CD4-positive, alpha-beta memory T cell (primary cell): ENCODE results near the gene ACTN3. TPM values are rescaled to one million over a fixed set of nuclear protein-coding genes. Genes with fewer than 3 reads are reported as not detected.

Experiments
- CTCF ChIA-PET: fragments of 350-600 bp; sonication (Branson Sonifier 250); formaldehyde crosslinking; loops from one replicate; lab custom pipeline; 2021; ENCODE audit warnings: inconsistent platforms; ENCODE audit not compliant: partially characterized antibody; lab: Charles Lee
- POLR2A ChIA-PET: fragments of 350-600 bp; sonication (Branson Sonifier 250); formaldehyde crosslinking; loops from one replicate; lab custom pipeline; 2021; ENCODE audit not compliant: partially characterized antibody; lab: Charles Lee
- DNase-seq, 5 donors: peaks; one replicate each; pipeline versions ENCODE4 v3.0.0 to v3.0.0-alpha.2; 2020 to 2022; ENCODE audit warnings: mixed read lengths in 1 of 5
- H3K27ac ChIP-seq: one replicate; pipeline ENCODE4 v1.7.0; 2013; ENCODE audit warnings: low read depth, low read length
- H3K27me3 ChIP-seq: 2 replicates; pipeline ENCODE4 v1.7.0; 2013; ENCODE audit warnings: mild to moderate bottlenecking, low read length, moderate library complexity; ENCODE audit not compliant: insufficient read depth
- H3K36me3 ChIP-seq: 2 replicates; pipeline ENCODE4 v1.7.0; 2013; ENCODE audit warnings: mild to moderate bottlenecking, low read length, moderate library complexity; ENCODE audit not compliant: insufficient read depth
- H3K4me1 ChIP-seq: 2 replicates; pipeline ENCODE4 v1.7.0; 2013; ENCODE audit warnings: mild to moderate bottlenecking, low read length, moderate library complexity; ENCODE audit not compliant: insufficient read depth
- H3K4me3 ChIP-seq, 2 donors: one replicate each; pipeline ENCODE4 v1.7.0; 2013; ENCODE audit warnings: low read length in 2 of 2, mild to moderate bottlenecking in 1 of 2
- H3K9me3 ChIP-seq, 2 donors: one replicate each; pipeline ENCODE4 v1.7.0; 2013; ENCODE audit warnings: low read length in 2 of 2, control low read depth in 1 of 2; ENCODE audit not compliant: control insufficient read depth in 1 of 2
- H3K27ac Mint-ChIP-seq, 7 donors: one replicate each; pipeline ENCODE4 v1.8.0; 2020 to 2021; ENCODE audit warnings: mixed read lengths in 7 of 7, mild to moderate bottlenecking in 6 of 7, inconsistent platforms in 3 of 7, moderate library complexity in 3 of 7
- H3K27me3 Mint-ChIP-seq, 2 donors: one replicate each; pipeline ENCODE4 v1.8.0; 2020 to 2021; ENCODE audit warnings: mixed read lengths in 2 of 2
- H3K36me3 Mint-ChIP-seq, 2 donors: one replicate each; pipeline ENCODE4 v1.8.0; 2020 to 2021; ENCODE audit warnings: mixed read lengths in 2 of 2, inconsistent platforms in 1 of 2, mild to moderate bottlenecking in 1 of 2
- H3K4me1 Mint-ChIP-seq, 4 donors: one replicate each; pipeline ENCODE4 v1.8.0; 2020 to 2021; ENCODE audit warnings: mixed read lengths in 4 of 4, mild to moderate bottlenecking in 1 of 4
- H3K4me3 Mint-ChIP-seq, 8 donors: one replicate each; pipeline ENCODE4 v1.8.0; 2020 to 2021; ENCODE audit warnings: mixed read lengths in 8 of 8, mild to moderate bottlenecking in 7 of 8, moderate library complexity in 6 of 8, inconsistent platforms in 3 of 8
- H3K9me3 Mint-ChIP-seq, 8 donors: one replicate each; pipeline ENCODE4 v1.8.0; 2020 to 2021; ENCODE audit warnings: mixed read lengths in 8 of 8, mild to moderate bottlenecking in 5 of 8, inconsistent platforms in 3 of 8, moderate library complexity in 1 of 8
- intact Hi-C: fragments of 100-400 bp; cut with micrococcal nuclease; formaldehyde crosslinking; loops from one replicate; pipeline ENCODE4 v1.15.1; 2023
- polyA plus RNA-seq, 2 donors: library from polyadenylated mRNA; unstranded; fragments of 300-500 nt; fragmentation: Illumina TruSeq; gene quantifications; one replicate each; pipeline ENCODE4 v1.2.3, GENCODE V29; 2021
- total RNA-seq, 2 experiments: library from RNA; stranded (reverse); gene quantifications; one replicate each; pipeline ENCODE4 v1.2.3, GENCODE V29; 2021

Gene ACTN3
- total and polyA plus RNA-seq, 4 experiments from 2014 or later, result 0.17 to 0.20 TPM; not detected in 2

DNA sequence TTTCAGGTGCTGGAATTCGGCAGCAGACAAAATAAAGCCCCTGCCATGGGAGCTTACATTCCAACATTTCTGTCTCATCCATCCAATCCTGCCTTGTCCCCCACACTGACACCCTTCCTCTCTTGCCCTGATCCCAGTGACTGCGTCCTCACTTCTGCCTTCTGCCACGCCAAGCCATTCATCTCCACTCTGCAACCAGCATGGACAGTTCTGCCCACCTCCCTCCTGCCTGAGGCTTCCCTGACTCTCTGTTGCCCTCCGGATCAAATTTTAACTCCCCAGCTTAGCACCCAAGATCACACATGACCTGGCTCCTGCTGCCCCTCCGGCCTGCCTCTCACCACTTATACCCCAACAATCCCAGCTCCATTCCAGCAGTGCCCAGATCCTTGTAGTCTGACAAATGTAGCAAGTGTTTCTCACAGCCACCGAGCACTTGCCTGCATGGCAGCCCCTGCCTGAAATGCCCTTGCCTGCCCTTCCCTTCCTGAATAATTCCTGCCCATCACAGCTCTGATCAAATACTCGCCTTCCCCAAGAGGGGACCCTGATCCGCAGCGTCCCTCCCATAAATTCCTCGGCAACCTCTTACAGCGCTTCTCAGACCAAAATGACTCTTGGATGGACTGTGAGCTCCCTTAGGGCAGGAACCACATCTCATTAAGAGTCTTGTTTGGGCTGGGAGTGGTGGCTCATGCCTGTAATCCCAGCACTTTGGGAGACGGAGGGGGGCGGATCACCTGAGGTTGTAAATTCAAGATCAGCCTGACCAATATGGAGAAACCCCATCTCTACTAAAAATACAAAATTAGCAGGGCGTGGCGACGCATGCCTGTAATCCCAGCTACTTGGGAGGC lies 2.3 kb downstream of the ACTN3 start:
- H3K27me3 ChIP-seq, result no peaks in the 10 kb centered on the region
- H3K9me3 Mint-ChIP-seq, result no peaks in the 10 kb centered on the region
- ChIA-PET CTCF (no interaction called here), POLR2A (interaction anchor here (0.7 to 1.1 kb wide), 2 partner anchors 14 to 130 kb away, joined by 3 to 4 read pairs; no protein-coding TSS in a partner anchor)
- peaks cover 0 to 5% of the 10 kb centered on the region in 2 donors for H3K36me3 Mint-ChIP-seq
- no peak overlapping the region for H3K27ac ChIP-seq
- peaks cover 25% of the 10 kb centered on the region for H3K4me1 ChIP-seq
- peaks cover 8 to 32% (median 14%) of the 10 kb centered on the region in 4 donors for H3K4me1 Mint-ChIP-seq
- intact Hi-C loops, result no loop called here
- no peak overlapping the region for H3K4me3 ChIP-seq
- no peaks in the 10 kb centered on the region for H3K9me3 ChIP-seq
- DNase-seq, result no peak
- no peaks in the 10 kb centered on the region for H3K36me3 ChIP-seq
- peak overlapping the region in 2 of 7 donors; percentile 37 to 72 for H3K27ac Mint-ChIP-seq
- peak overlapping the region in 2 of 8 donors; percentile 49 to 61 for H3K4me3 Mint-ChIP-seq
- H3K27me3 Mint-ChIP-seq, result no peaks in the 10 kb centered on the region

DNA sequence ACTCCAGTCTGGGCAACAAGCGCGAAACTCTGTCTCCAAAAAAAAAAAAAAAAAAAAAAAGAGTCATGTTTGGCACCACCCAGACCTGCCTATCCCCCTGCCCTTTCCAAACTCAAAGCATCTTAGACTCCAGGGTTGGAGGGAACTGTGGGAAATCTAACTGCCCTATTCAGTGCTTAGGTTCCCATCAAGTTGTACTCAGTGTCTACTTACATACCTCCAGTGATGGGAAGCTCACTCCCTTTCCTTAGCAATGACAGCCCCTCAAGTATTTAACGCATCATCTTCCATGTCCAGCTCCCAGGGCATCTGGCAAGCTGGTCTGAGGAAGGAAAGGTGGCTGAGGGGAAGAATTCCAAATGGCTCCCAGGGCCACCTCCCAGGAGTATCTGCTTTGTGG lies 3.0 kb downstream of the ACTN3 start:
- CTCF ChIA-PET, result no interaction called here

DNA sequence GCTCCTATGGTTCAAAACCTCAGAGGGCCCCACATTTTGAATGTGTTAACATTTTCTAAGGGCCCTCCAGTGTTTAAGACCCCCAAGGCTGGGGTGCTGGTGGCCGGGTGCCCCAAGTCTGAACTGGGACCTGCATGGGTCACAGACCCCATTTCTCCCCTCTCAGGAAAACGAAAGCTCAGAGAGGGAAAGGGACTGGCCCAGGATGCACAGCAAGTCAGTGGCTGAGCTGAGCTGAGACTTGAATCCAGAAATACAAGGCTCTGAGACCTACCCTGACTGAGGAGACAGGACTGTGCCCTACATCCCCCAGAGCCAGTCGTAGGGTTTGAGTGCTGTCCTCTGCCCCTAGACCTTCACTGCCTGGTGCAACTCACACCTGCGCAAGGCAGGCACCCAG lies 4.2 kb downstream of the ACTN3 start:
- Histone ChIP-seq H3K4me3 (no peak overlapping the region), H3K27ac (no peak overlapping the region), H3K36me3 (no peaks in the 10 kb centered on the region), H3K9me3 (no peaks in the 10 kb centered on the region), H3K4me1 (peaks cover 11% of the 10 kb centered on the region), H3K27me3 (no peaks in the 10 kb centered on the region)
- H3K4me3 Mint-ChIP-seq, result no peak overlapping the region
- no peaks in the 10 kb centered on the region for H3K36me3 Mint-ChIP-seq
- H3K27me3 Mint-ChIP-seq, result peaks cover 0 to 2% of the 10 kb centered on the region in 2 donors
- H3K9me3 Mint-ChIP-seq, result no peaks in the 10 kb centered on the region
- POLR2A ChIA-PET, result interaction anchor here (1.1 kb wide), 1 partner anchor 14 kb away, joined by 3 read pairs; no protein-coding TSS in a partner anchor
- intact Hi-C loops, result no loop called here
- DNase-seq, result no peak
- CTCF ChIA-PET, result no interaction called here
- peaks cover 0 to 15% (median 5%) of the 10 kb centered on the region in 4 donors for H3K4me1 Mint-ChIP-seq
- H3K27ac Mint-ChIP-seq, result no peak overlapping the region

More for the DNA sequence above, 3.0 kb downstream of the ACTN3 start:
- Histone ChIP-seq H3K4me3 (no peak overlapping the region), H3K36me3 (no peaks in the 10 kb centered on the region), H3K9me3 (no peaks in the 10 kb centered on the region), H3K4me1 (peaks cover 19% of the 10 kb centered on the region), H3K27ac (no peak overlapping the region), H3K27me3 (no peaks in the 10 kb centered on the region)
- peak overlapping the region in 1 of 7 donors; percentile 60 for H3K27ac Mint-ChIP-seq
- intact Hi-C loops, result no loop called here
- no peak overlapping the region for H3K4me3 Mint-ChIP-seq
- no peak for DNase-seq
- peaks cover 0 to 3% of the 10 kb centered on the region in 2 donors for H3K36me3 Mint-ChIP-seq
- POLR2A ChIA-PET, result interaction anchor here (1.1 kb wide), 2 partner anchors 13 to 15 kb away, joined by 3 read pairs; no protein-coding TSS in a partner anchor
- no peaks in the 10 kb centered on the region for H3K9me3 Mint-ChIP-seq
- peaks cover 3 to 25% (median 9%) of the 10 kb centered on the region in 4 donors for H3K4me1 Mint-ChIP-seq
- H3K27me3 Mint-ChIP-seq, result no peaks in the 10 kb centered on the region

DNA sequence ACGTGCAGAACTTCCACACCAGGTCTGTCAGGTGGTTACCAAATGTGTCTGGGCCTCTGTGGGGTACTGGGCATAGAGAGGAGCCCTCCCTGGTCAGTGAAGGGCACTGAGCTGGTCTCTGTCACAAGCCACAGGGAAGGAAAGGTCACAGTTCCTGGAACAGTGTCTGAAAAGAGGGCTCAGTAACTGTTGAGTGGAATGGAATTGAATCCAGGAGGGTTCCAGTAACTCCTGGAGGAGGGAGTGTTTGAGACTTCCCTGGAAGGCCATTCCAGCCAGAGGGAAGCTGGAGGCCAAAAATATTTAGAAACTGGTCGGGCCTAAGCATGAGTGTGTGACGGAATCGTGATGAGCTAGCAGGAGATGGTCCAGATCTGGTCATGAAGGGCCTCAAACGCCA lies 7.9 kb downstream of the ACTN3 start:
- Histone ChIP-seq H3K36me3 (no peaks in the 10 kb centered on the region), H3K9me3 (no peaks in the 10 kb centered on the region), H3K4me1 (peaks cover 4% of the 10 kb centered on the region), H3K27me3 (no peaks in the 10 kb centered on the region), H3K4me3 (no peak overlapping the region), H3K27ac (no peak overlapping the region)
- peaks cover 8 to 9% of the 10 kb centered on the region in 2 donors for H3K27me3 Mint-ChIP-seq
- H3K36me3 Mint-ChIP-seq, result no peaks in the 10 kb centered on the region
- no peaks in the 10 kb centered on the region for H3K9me3 Mint-ChIP-seq
- H3K4me3 Mint-ChIP-seq, result no peak overlapping the region
- H3K4me1 Mint-ChIP-seq, result peaks cover 0 to 5% (median 2%) of the 10 kb centered on the region in 4 donors
- CTCF ChIA-PET, result no interaction called here
- intact Hi-C loops, result no loop called here
- POLR2A ChIA-PET, result interaction anchor here (0.9 to 1.2 kb wide), 2 partner anchors 8 to 286 kb away, joined by 3 read pairs; partner anchors contain the start of genes ACTN3 and ZDHHC24
- no peak for DNase-seq
- no peak overlapping the region for H3K27ac Mint-ChIP-seq

DNA sequence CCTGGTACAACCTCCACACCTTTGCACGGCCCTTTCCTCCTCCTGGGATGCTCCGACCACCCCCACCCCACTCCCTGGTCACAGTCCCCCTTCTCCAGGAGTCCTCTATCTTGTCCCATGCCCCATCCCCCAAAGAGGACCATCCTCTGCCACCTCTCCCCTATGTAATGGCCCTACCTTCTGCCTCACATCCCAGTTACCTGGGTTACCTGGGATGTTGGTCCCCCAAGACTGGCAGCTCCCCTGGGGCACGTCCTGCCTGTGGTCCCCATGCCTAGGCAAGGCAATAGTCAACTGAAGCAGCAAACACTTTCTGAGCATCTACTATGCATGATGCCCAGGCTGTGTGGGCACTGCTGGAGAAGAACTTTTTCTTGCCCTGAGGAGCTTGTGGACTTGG lies 8.7 kb downstream of the ACTN3 start:
- Mint-ChIP-seq H3K9me3 (no peaks in the 10 kb centered on the region), H3K27me3 (peaks cover 8 to 9% of the 10 kb centered on the region in 2 donors), H3K4me3 (no peak overlapping the region), H3K36me3 (no peaks in the 10 kb centered on the region), H3K4me1 (peaks cover 0 to 5% (median 2%) of the 10 kb centered on the region in 4 donors), H3K27ac (no peak overlapping the region)
- CTCF ChIA-PET, result no interaction called here
- POLR2A ChIA-PET, result interaction anchor here (1.2 kb wide), 1 partner anchor 285 kb away, joined by 3 read pairs; no protein-coding TSS in a partner anchor
- H3K27ac ChIP-seq, result no peak overlapping the region
- no peaks in the 10 kb centered on the region for H3K27me3 ChIP-seq
- DNase-seq, result no peak
- intact Hi-C loops, result no loop called here
- H3K9me3 ChIP-seq, result no peaks in the 10 kb centered on the region
- H3K4me3 ChIP-seq, result no peak overlapping the region
- peaks cover 4% of the 10 kb centered on the region for H3K4me1 ChIP-seq
- H3K36me3 ChIP-seq, result no peaks in the 10 kb centered on the region

DNA sequence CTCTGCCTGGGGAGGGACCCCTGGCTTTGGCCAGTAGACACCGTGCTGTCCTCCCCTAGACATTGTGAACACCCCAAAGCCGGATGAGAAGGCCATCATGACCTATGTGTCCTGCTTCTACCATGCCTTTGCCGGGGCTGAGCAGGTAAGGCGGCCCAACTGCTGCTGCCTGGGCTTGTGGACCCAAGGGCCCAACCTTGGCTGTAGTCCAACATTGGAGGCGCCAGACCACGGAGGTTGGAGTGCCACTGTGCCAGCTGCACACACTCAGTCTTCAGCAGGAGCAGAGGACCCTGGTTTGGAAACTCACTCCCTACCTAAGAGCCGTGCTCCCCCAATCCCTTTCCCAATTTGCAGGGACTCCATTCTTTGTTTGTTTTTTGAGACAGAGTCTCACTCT lies 9.4 kb downstream of the ACTN3 start:
- Mint-ChIP-seq H3K27me3 (peaks cover 8 to 9% of the 10 kb centered on the region in 2 donors), H3K36me3 (no peaks in the 10 kb centered on the region)

DNA sequence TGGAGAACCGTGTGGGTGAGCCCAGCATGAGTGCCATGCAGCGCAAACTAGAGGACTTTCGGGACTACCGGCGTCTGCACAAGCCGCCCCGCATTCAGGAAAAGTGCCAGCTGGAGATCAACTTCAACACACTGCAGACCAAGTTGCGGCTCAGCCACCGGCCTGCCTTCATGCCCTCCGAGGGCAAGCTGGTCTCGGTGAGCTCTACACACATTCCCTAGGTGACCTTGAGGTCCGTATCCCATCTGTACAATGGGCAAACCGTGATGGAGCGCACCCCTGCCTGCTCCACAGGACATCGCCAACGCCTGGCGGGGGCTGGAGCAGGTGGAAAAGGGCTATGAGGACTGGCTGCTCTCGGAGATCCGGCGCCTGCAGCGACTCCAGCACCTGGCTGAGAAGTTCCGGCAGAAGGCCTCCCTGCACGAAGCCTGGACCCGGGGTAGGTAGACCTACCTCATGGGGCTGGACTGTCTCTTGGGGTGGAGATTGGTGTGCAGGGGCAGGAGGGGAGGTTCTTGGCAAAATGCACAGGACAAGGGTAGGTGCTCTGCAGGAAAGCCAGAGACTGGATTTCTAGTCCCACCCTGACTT lies 11.1 kb downstream of the ACTN3 start:
- H3K27ac ChIP-seq, result no peak overlapping the region
- no peaks in the 10 kb centered on the region for H3K27me3 ChIP-seq
- Mint-ChIP-seq H3K9me3 (no peaks in the 10 kb centered on the region), H3K27me3 (peaks cover 8 to 9% of the 10 kb centered on the region in 2 donors), H3K36me3 (no peaks in the 10 kb centered on the region), H3K27ac (no peak overlapping the region), H3K4me1 (peaks cover 0 to 5% (median 2%) of the 10 kb centered on the region in 4 donors), H3K4me3 (no peak overlapping the region)
- H3K4me1 ChIP-seq, result peaks cover 4% of the 10 kb centered on the region
- DNase-seq, result no peak
- no peak overlapping the region for H3K4me3 ChIP-seq
- intact Hi-C loops, result no loop called here
- H3K36me3 ChIP-seq, result no peaks in the 10 kb centered on the region
- H3K9me3 ChIP-seq, result no peaks in the 10 kb centered on the region
- CTCF ChIA-PET, result no interaction called here
- POLR2A ChIA-PET, result no interaction called here

More for the DNA sequence above, 9.4 kb downstream of the ACTN3 start:
- CTCF ChIA-PET, result no interaction called here
- Histone ChIP-seq H3K4me3 (no peak overlapping the region), H3K27ac (no peak overlapping the region), H3K4me1 (peaks cover 4% of the 10 kb centered on the region), H3K27me3 (no peaks in the 10 kb centered on the region), H3K36me3 (no peaks in the 10 kb centered on the region), H3K9me3 (no peaks in the 10 kb centered on the region)
- POLR2A ChIA-PET, result no interaction called here
- peaks cover 0 to 5% (median 2%) of the 10 kb centered on the region in 4 donors for H3K4me1 Mint-ChIP-seq
- DNase-seq, result no peak
- intact Hi-C loops, result no loop called here
- H3K4me3 Mint-ChIP-seq, result no peak overlapping the region
- no peaks in the 10 kb centered on the region for H3K9me3 Mint-ChIP-seq
- peak overlapping the region in 1 of 7 donors; percentile 75 for H3K27ac Mint-ChIP-seq
